Astrocyte of the hippocampus (primary cell): Measurements from ENCODE around the gene GTF2H2.
"Not testable (repeated sequence)": the region's sequence is repeated elsewhere in the genome, so short reads cannot be mapped to it uniquely, and the experiment has no call there.

ENCODE experiments used
- DNase-seq: peaks from one replicate; pipeline ENCODE4 v3.0.0; 2011; ENCODE audit warnings: low read depth, low spot score

The GTF2H2 gene

GRCh38 chr5:71067262-71067928 lies at the start of gene GTF2H2:
GTF2H2 (minus strand) TSS chr5:71067676; CDS start chr5:71062763, 4,913 bp downstream.
- DNase-seq = not testable (repeated sequence)

DNA sequence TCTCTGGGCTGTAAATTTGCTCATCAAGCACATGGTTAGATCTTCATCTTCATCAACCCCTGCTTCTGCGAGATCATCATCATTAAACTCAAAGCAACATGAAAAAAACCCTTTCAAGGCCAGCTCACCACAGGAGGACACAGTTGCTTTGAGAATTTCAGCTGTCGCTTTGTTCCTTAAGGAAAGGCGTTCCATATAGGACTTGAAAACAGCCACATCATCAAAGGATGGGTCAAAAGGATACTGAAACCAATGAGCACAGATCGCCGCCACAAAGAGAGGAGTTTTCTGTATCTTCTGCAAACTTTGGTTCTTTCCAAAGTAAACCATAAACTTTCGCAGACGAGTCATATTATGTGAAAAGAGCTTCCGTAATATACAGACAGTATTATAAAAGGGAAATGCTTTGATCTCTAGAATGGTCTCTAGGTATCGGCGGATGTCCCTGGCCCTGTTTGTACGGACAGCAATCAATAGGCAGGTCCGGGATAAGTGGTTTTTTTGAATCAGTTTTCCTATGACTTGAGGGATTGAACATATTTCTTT lies 42.3 kb upstream of the GTF2H2 start:
- not testable (repeated sequence) for DNase-seq

- DNase-seq = not testable (repeated sequence)
Measured at GRCh38 chr5:71099996-71100395, 32.5 kb upstream of the GTF2H2 start.

GRCh38 chr5:71097930-71098203 lies 30.4 kb upstream of the GTF2H2 start:
- not testable (repeated sequence) for DNase-seq

DNA sequence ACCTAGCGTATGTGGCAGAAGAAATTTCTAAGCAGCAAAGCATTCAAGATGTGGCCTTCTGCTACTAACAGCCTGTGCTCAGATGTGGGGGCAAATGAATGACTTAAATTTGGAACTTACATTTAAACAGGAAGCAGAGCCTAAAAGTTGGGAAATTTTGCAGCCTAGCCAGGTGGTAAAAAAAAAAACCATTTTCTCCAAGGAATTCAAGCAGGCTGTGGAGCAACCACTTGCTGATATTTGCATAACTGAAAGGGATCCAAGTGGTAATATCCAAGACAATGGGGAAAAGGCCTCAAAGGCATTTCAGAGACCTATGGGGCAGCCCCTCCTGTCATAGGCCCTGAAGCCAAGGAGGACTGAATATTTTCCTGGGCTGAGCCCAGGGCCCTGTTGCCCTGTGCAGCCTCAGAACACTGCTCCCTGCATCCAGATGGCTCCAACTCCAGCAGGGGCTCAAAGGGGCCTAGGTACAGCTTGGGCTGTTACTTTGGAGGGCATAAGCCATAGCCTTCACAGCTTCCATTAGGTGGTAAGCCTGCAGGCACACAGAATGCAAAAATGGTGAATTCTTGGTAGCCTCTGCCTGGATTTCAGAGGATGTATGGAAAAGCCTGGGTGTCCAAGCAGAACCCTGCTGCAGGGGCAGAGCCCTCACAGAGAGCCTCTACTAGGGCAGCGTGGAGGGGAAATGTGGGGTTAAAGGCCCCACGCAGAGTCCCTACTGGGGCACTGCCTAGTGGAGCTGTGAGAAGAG lies 29.9 kb upstream of the GTF2H2 start:
- not testable (repeated sequence) for DNase-seq

DNA sequence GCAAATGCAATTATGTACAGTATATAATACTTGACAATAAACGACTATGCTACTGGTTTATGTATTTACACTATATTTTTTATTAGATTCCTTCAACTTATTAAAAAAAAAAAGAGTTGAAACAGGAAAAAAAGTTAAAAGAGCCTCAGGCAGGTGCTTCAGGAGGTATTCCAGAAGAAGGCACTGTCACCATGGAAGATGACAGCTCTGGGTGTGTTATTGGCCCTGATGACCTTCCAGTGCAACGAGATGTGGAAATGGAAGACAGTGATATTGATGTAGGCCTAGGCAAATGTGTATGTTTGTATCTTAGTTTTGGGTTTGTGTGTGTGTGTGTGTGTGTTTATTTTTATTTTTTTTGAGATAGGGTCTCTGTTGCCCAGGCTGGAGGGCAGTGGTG lies 22.3 kb upstream of the GTF2H2 start:
- DNase-seq = not testable (repeated sequence)

- DNase-seq = not testable (repeated sequence)
Measured at GRCh38 chr5:71088754-71089153, 21.3 kb upstream of the GTF2H2 start.

DNA sequence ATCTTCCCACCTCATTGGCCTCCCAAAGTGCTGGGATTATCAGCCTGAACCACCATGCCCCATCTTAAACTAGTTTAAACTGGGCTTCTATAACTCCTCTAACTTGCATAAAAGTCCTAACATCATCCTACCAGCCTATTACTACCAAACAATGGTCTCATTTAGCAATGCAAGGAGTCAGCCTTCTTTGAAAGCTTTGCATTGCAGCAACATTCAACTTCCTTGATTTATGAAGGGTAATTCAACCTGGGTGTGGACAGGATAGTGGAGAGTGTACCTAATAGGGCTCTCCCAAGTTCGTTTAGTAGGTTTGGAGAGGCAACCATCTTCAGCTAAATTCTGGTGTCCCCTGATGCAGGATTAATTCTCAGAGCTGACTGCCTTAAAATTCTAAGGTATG lies 18.7 kb upstream of the GTF2H2 start:
- DNase-seq = not testable (repeated sequence)

DNA sequence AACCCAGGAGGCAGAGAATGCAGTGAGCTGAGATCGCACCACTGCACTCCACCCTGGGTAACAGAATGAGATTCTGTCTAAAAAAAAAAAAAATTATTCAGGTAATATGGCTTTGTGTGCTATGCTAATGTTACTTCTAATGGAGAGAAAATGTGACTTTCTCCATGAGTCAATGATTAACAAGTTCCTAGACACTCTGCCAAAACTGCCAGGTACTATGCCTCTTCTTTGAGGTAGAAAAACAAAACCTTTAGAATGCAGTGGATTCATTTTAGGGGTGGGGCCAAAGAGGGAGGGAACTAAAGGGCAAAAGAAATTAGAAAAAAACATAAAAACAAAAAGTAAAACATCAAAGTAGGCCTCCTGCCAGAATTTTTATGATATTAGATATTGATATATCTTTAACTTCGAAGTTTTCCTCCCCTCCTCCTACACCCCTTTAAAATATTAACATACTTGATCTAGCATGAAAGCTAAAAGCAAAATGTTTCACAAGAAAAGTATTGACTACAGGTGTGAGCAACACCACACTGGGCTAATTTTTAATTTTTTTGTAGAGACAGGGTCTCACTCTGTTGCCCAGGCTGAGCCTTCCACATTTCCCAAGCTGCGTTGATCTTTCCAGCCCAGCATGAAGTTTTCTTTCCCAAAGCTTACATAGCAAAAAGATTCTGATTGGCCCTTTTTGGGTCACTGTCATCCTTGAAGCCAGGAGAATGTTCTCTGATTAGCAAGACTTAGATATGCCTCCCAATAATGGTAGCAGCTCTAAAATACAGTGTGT lies 17.0 kb upstream of the GTF2H2 start:
- not testable (repeated sequence) for DNase-seq

GRCh38 chr5:71082898-71083297 lies 15.4 kb upstream of the GTF2H2 start:
- DNase-seq = not testable (repeated sequence)

GRCh38 chr5:71082340-71082739 lies 14.9 kb upstream of the GTF2H2 start:
- DNase-seq = not testable (repeated sequence)

GRCh38 chr5:71061322-71061721 lies 6.2 kb downstream of the GTF2H2 start:
- not testable (repeated sequence) for DNase-seq

DNA sequence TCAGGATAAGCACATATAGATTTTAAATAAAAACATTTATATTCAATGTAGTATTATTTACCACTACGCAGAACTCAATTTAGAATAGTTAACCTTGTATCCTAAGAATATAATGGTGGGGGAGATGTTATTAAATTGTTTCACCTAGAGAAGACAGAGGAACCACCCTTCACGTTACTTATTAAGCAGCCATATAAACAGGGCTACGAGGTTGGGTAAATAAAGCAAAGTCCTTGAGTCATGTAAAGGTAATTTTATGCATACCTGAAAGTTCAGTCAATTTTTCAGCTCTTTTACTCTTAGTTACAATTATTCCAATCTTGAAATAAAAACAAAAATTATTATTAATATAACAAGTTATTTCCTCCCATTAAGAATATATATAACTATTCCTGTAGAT lies 8.1 kb downstream of the GTF2H2 start:
- not testable (repeated sequence) for DNase-seq

DNA sequence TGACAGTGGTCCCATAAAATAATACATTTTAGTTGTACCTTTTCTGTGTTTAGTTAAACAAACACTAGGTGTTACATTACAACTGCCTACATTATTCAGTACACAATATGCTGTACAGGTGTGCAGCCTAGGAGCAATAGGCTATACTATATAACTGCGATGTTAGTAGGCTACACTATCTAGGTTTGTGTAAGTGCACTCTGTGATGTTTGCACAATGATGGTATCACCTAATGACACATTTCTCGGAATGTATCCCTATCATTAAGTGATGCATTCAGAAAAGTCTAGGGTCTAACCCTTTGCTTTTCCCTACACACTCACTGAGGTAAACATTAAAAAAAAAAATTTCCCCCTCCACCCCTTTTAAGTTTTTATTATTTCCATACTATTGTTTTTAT lies 22.7 kb downstream of the GTF2H2 start:
- DNase-seq = not testable (repeated sequence)

DNA sequence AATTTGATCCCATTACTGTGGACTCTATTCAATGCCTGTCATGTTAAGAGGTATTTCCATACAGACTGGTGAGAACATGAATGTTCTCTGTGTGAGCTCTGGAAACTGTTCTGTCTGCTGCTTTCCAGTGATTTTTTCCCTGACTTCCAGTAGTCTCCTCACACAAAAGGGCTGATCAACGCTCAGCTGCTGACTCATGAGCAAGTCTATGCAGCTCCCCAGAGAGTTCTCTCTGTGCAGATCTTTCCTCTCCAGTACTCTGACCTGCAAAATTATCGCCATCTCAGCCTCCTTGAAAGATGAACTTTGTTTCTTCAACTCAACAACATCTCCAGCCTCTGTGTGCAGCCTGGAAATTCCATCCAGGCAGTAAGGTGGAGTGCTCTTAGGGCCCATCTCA lies 23.3 kb downstream of the GTF2H2 start:
- DNase-seq = not testable (repeated sequence)

- not testable (repeated sequence) for DNase-seq
Measured at GRCh38 chr5:71031046-71031776, 36.3 kb downstream of the GTF2H2 start.

GRCh38 chr5:71025289-71025953 lies 42.1 kb downstream of the GTF2H2 start, which contains the start of gene NAIP:
NAIP (minus strand) TSS chr5:71025339; CDS start chr5:71012915, 12,424 bp downstream.
- not testable (repeated sequence) for DNase-seq

DNA sequence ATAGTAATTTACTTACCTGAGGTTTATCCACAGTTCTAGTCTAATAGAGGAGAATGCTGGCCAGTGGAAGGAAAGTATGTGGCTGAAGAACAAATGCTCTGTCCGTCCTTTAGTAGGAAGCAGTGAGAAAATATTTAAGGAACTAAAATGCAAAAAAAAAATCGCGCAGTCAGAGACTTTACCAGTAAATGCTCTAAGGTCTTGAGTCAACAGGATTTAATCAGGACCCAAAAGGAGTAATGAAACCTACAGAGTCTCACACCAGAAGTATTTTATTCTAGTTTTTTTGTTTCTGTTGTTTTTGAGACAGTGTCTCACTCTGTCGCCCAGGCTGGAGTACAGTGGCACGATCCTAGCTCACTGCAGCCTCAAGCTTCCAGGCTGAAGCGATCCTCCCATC lies 46.8 kb downstream of the GTF2H2 start:
- not testable (repeated sequence) for DNase-seq

- not testable (repeated sequence) for DNase-seq
Measured at GRCh38 chr5:71018376-71019005, 49.0 kb downstream of the GTF2H2 start.

- DNase-seq = no peak
Measured at GRCh38 chr5:71014176-71014575, 53.3 kb downstream of the GTF2H2 start.
